Smooth muscle cell (in vitro differentiated cells): Measurements from ENCODE around the gene SLC22A31. TPM values are rescaled to one million over a fixed set of nuclear protein-coding genes. Genes with fewer than 3 reads are reported as not detected.

Experiments
- DNase-seq: peaks from one replicate; lab custom pipeline; 2025; ENCODE audit not compliant: unreplicated experiment; lab: John Stamatoyannopoulos, UW
- H2AFZ ChIP-seq: fragments of 200-600 bp; sonication (generic); 2 replicates; pipeline ENCODE4 v1.6.0; 2016; ENCODE audit warnings: antibody characterized with exemption, low read depth, mild to moderate bottlenecking
- H3F3A ChIP-seq: fragments of 200-600 bp; sonication (generic); 2 replicates; pipeline ENCODE4 v1.6.0; 2017; ENCODE audit warnings: antibody characterized with exemption, low read depth
- H3K27ac ChIP-seq: fragments of 200-600 bp; sonication (generic); 2 replicates; pipeline ENCODE4 v1.5.1; 2016; ENCODE audit warnings: low read depth, mild to moderate bottlenecking
- H3K27me3 ChIP-seq: fragments of 200-600 bp; sonication (generic); 2 replicates; pipeline ENCODE4 v1.6.1; 2016; ENCODE audit warnings: low read depth, mild to moderate bottlenecking
- H3K36me3 ChIP-seq: fragments of 200-600 bp; sonication (generic); 2 replicates; pipeline ENCODE4 v1.5.1; 2016; ENCODE audit warnings: low read depth
- H3K4me1 ChIP-seq: fragments of 200-600 bp; sonication (generic); 2 replicates; pipeline ENCODE4 v1.5.1; 2016; ENCODE audit warnings: low read depth
- H3K4me2 ChIP-seq: fragments of 200-600 bp; sonication (generic); 2 replicates; pipeline ENCODE4 v1.6.0; 2016; ENCODE audit warnings: mild to moderate bottlenecking
- H3K4me3 ChIP-seq: fragments of 200-600 bp; sonication (generic); 2 replicates; pipeline ENCODE4 v1.5.1; 2016; ENCODE audit warnings: mild to moderate bottlenecking
- H3K79me2 ChIP-seq: fragments of 200-600 bp; sonication (generic); 2 replicates; pipeline ENCODE4 v1.6.0; 2016; ENCODE audit warnings: low read depth, mild to moderate bottlenecking
- H3K9ac ChIP-seq: fragments of 200-600 bp; sonication (generic); 2 replicates; pipeline ENCODE4 v1.6.0; 2016; ENCODE audit warnings: low read depth
- H3K9me3 ChIP-seq: fragments of 200-600 bp; sonication (generic); replicated peaks from 2 replicates; pipeline ENCODE4 v1.5.1; 2016; ENCODE audit warnings: low read depth
- H4K20me1 ChIP-seq: fragments of 200-600 bp; sonication (generic); 2 replicates; pipeline ENCODE4 v1.6.0; 2016; ENCODE audit warnings: low read depth
- CTCF ChIP-seq: fragments of 200-600 bp; sonication (generic); IDR thresholded peaks from 2 replicates; pipeline ENCODE4 v1.5.1; 2017; ENCODE audit warnings: borderline replicate concordance, mild to moderate bottlenecking, antibody characterized with exemption; ENCODE audit not compliant: insufficient read depth, poor library complexity, severe bottlenecking
- WGBS: methylation state at CpG from one replicate; pipeline ENCODE4 v1.1.7; 2016; ENCODE audit warnings: low lambda C conversion rate; 5-methylcytosine and 5-hydroxymethylcytosine counted together
- polyA plus RNA-seq: library from polyadenylated mRNA; unstranded; fragments of >200 nt; fragmentation: Nextera tagmentation; extraction: Ambion mirVana; gene quantifications from 2 replicates; pipeline ENCODE4 v1.2.1, GENCODE V29; 2016
- total RNA-seq: library from RNA; depleted of rRNA; stranded (reverse); fragments of >200 nt; gene quantifications from 2 replicates; pipeline ENCODE4 v1.2.3, GENCODE V29; 2014

Gene SLC22A31
- total and polyA plus RNA-seq, 2 experiments from 2014 or later = 0.43 TPM; not detected in 1

GRCh38 chr16:89242795-89243200 lies 42.5 kb upstream of the SLC22A31 start:
- H3K9me3 ChIP-seq = no peaks in the 10 kb centered on the region
- TF ChIP-seq CTCF = no peak
- H3K27ac ChIP-seq = no peak overlapping the region
- DNase-seq = no peak
- no peaks in the 10 kb centered on the region for H4K20me1 ChIP-seq
- no peak overlapping the region for H3K4me3 ChIP-seq
- H2AFZ ChIP-seq = no peak overlapping the region
- no peaks in the 10 kb centered on the region for H3K27me3 ChIP-seq
- H3K79me2 ChIP-seq = no peaks in the 10 kb centered on the region
- H3K4me1 ChIP-seq = no peaks in the 10 kb centered on the region
- no peak overlapping the region for H3K9ac ChIP-seq
- 78% methylated on average over 12 of the region's 12 CpGs for WGBS
- no peak overlapping the region for H3K4me2 ChIP-seq
- peaks cover 13% of the 10 kb centered on the region for H3F3A ChIP-seq
- H3K36me3 ChIP-seq = no peaks in the 10 kb centered on the region

- Histone ChIP-seq H3K4me1 (no peaks in the 10 kb centered on the region), H3F3A (peaks cover 10% of the 10 kb centered on the region), H3K27me3 (no peaks in the 10 kb centered on the region), H3K27ac (peak overlapping the region; percentile 98), H3K4me3 (peak overlapping the region; percentile 72), H3K9ac (peak overlapping the region; percentile 96), H2AFZ (peak overlapping the region; percentile 52), H4K20me1 (no peaks in the 10 kb centered on the region), H3K79me2 (no peaks in the 10 kb centered on the region), H3K4me2 (peak overlapping the region; percentile 88), H3K9me3 (no peaks in the 10 kb centered on the region), H3K36me3 (no peaks in the 10 kb centered on the region)
- TF ChIP-seq CTCF = no peak
- peak; percentile 46 for DNase-seq
- WGBS = 9% methylated on average over 27 of the region's 39 CpGs
Observed at GRCh38 chr16:89241187-89242007, 41.1 kb upstream of the SLC22A31 start.

GRCh38 chr16:89237733-89238132 lies 37.4 kb upstream of the SLC22A31 start:
- Histone ChIP-seq H3K9me3 (no peaks in the 10 kb centered on the region), H3K27ac (no peak overlapping the region), H3K79me2 (no peaks in the 10 kb centered on the region), H3K4me3 (no peak overlapping the region), H4K20me1 (no peaks in the 10 kb centered on the region), H3K4me2 (no peak overlapping the region), H3F3A (peaks cover 8% of the 10 kb centered on the region), H3K9ac (no peak overlapping the region), H3K36me3 (peaks cover 6% of the 10 kb centered on the region), H2AFZ (no peak overlapping the region), H3K27me3 (no peaks in the 10 kb centered on the region), H3K4me1 (no peaks in the 10 kb centered on the region)
- WGBS = 91% methylated on average over 3 of the region's 3 CpGs
- TF ChIP-seq CTCF = no peak
- no peak for DNase-seq
